T-cell (primary cell): Measurements from ENCODE around the gene SELENOP. TPM values are rescaled to one million over a fixed set of nuclear protein-coding genes. Genes with fewer than 3 reads are reported as not detected.
"Not testable (repeated sequence)": the region's sequence is repeated elsewhere in the genome, so short reads cannot be mapped to it uniquely, and the experiment has no call there.

Experiments
- ATAC-seq, 4 experiments: fragments of 200-7000 bp in 3 of 4; fragments of 150-1000 bp in 1 of 4; cut with Tn5 transposase; replicated peaks in 1 of 4; 1 replicate in 3 of 4; 2 replicates in 1 of 4; pipeline ENCODE4 v1.10.0; 2021; ENCODE audit warnings: moderate library complexity in 3 of 4, mild to moderate bottlenecking in 2 of 4, moderate number of reproducible peaks in 1 of 4
- CTCF ChIA-PET, 2 donors: fragments of 300-600 bp; sonication (Branson Sonifier 250); formaldehyde crosslinking; loops; one replicate each; lab custom pipeline; 2022; ENCODE audit warnings: antibody characterized with exemption in 2 of 2; lab: Charles Lee
- POLR2A ChIA-PET, 2 donors: fragments of 300-600 bp; sonication (Branson Sonifier 250); formaldehyde crosslinking; loops; one replicate each; lab custom pipeline; 2022; ENCODE audit warnings: antibody characterized with exemption in 2 of 2; lab: Charles Lee
- DNase-seq, 35 experiments: peaks; one replicate each; pipeline versions ENCODE4 v3.0.0 to v3.0.0-alpha.2; 2013 to 2023
- H3K27ac ChIP-seq: one replicate; pipeline ENCODE4 v1.5.1; 2013; ENCODE audit warnings: low read length
- H3K27me3 ChIP-seq, 2 experiments: replicated peaks in 1 of 2; 1 replicate in 1 of 2; 2 replicates in 1 of 2; pipeline versions ENCODE4 v1.6.1 to v1.7.0; 2013; ENCODE audit warnings: low read length in 1 of 2, mixed read lengths in 1 of 2; ENCODE audit not compliant: control insufficient read depth in 2 of 2, insufficient read depth in 2 of 2; ENCODE audit errors: extremely low read depth in 1 of 2
- H3K36me3 ChIP-seq, 2 donors: 1 replicate in 1 of 2; 2 replicates in 1 of 2; pipeline versions ENCODE4 v1.6.1 to v1.7.0; 2013; ENCODE audit warnings: low read length in 1 of 2; ENCODE audit not compliant: control insufficient read depth in 2 of 2, insufficient read depth in 1 of 2; ENCODE audit errors: extremely low read depth in 1 of 2
- H3K4me1 ChIP-seq, 2 experiments: 1 replicate in 1 of 2; 2 replicates in 1 of 2; pipeline versions ENCODE4 v1.6.1 to v1.7.0; 2013; ENCODE audit warnings: low read length in 2 of 2, mixed read lengths in 1 of 2; ENCODE audit not compliant: insufficient read depth in 2 of 2, control insufficient read depth in 1 of 2; ENCODE audit errors: extremely low read depth in 1 of 2
- H3K4me3 ChIP-seq, 2 donors: 1 replicate in 1 of 2; 2 replicates in 1 of 2; pipeline versions ENCODE4 v1.5.1 to v1.7.0; 2013; ENCODE audit warnings: mild to moderate bottlenecking in 2 of 2, low read length in 1 of 2, moderate library complexity in 1 of 2; ENCODE audit not compliant: control insufficient read depth in 1 of 2; ENCODE audit errors: extremely low read depth in 1 of 2
- H3K9me3 ChIP-seq: 2 replicates; pipeline ENCODE4 v1.7.0; 2013
- H3K27ac Mint-ChIP-seq, 2 donors: one replicate each; pipeline ENCODE4 v1.8.0; 2020 to 2021; ENCODE audit warnings: mild to moderate bottlenecking in 2 of 2, mixed read lengths in 2 of 2
- H3K27me3 Mint-ChIP-seq, 2 donors: one replicate each; pipeline ENCODE4 v1.8.0; 2021 to 2022; ENCODE audit warnings: mixed read lengths in 2 of 2
- H3K36me3 Mint-ChIP-seq: one replicate; pipeline ENCODE4 v1.8.0; 2021; ENCODE audit warnings: mixed read lengths
- H3K4me1 Mint-ChIP-seq, 3 donors: one replicate each; pipeline ENCODE4 v1.8.0; 2020 to 2022; ENCODE audit warnings: mixed read lengths in 3 of 3, mild to moderate bottlenecking in 1 of 3
- H3K4me3 Mint-ChIP-seq, 3 donors: one replicate each; pipeline ENCODE4 v1.8.0; 2020 to 2022; ENCODE audit warnings: mild to moderate bottlenecking in 3 of 3, mixed read lengths in 3 of 3, moderate library complexity in 3 of 3
- H3K9me3 Mint-ChIP-seq, 3 donors: one replicate each; pipeline ENCODE4 v1.8.0; 2020 to 2022; ENCODE audit warnings: mixed read lengths in 3 of 3
- WGBS: methylation state at CpG from one replicate; pipeline ENCODE4 v1.1.5; 2013; ENCODE audit warnings: missing lambda C conversion rate; ENCODE audit not compliant: insufficient coverage; 5-methylcytosine and 5-hydroxymethylcytosine counted together
- total RNA-seq, 35 experiments: library from RNA in 6 of 35; stranded (reverse) in 6 of 35; fragments of 120-200 nt in 1 of 35; gene quantifications; one replicate each; pipeline versions ENCODE4 v1.2.1 to v1.2.4 and lab custom pipeline; 2013 to 2026

Gene SELENOP
- total RNA-seq, 5 donors from 2014 or later (not counting 1 experiment from before 2014, with no cell fraction given), result 0.68 to 3.1 (median 2.6) TPM

- H3K27me3 ChIP-seq, result no peaks in the 10 kb centered on the region
- H3K4me1 Mint-ChIP-seq, result no peaks in the 10 kb centered on the region
- no peak overlapping the region for H3K4me3 ChIP-seq
- 80% methylated on average over 1 of the region's 2 CpGs for whole genome bisulfite sequencing
- H3K9me3 ChIP-seq, result no peaks in the 10 kb centered on the region
- no peak overlapping the region for H3K4me3 Mint-ChIP-seq
- peaks cover 0 to 5% of the 10 kb centered on the region in 2 donors for H3K27me3 Mint-ChIP-seq
- no peaks in the 10 kb centered on the region for H3K36me3 ChIP-seq
- no peaks in the 10 kb centered on the region for H3K36me3 Mint-ChIP-seq
- no peak overlapping the region for H3K27ac Mint-ChIP-seq
- H3K4me1 ChIP-seq, result no peaks in the 10 kb centered on the region
- no peak for ATAC-seq
- CTCF ChIA-PET, result no interaction called here
- no peak overlapping the region for H3K27ac ChIP-seq
- H3K9me3 Mint-ChIP-seq, result no peaks in the 10 kb centered on the region
- POLR2A ChIA-PET, result interaction anchor here in 1 of 2 donors (0.6 kb wide), 1 partner anchor 72 kb away, joined by 7 read pairs; no protein-coding TSS in a partner anchor
- DNase-seq, result no peak
Measured at GRCh38 chr5:42819745-42820144, 8.1 kb upstream of the SELENOP start.

DNA sequence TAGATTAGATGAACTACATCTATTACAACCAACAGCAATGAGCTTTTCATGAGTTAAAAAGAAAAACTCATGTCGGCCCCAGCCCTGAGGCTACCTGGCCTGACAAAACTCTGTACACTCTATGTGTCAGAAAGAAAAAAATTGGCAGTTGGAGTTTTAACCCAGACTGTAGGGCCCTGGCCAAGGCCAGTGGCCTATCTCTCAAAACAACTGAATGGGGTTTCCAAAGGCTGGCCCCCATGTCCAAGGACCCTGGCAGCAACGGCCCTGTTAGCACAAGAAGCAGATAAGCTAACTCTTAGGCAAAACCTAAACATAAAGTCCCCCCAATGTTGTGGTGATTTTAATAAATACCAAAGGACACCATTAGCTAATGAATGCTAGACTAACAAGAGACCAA lies 4.9 kb upstream of the SELENOP start:
- H3K4me1 ChIP-seq, DNase-seq, H3K27ac ChIP-seq, H3K9me3 Mint-ChIP-seq, POLR2A ChIA-PET, H3K27me3 Mint-ChIP-seq, H3K4me3 ChIP-seq, H3K4me1 Mint-ChIP-seq, ATAC-seq, H3K4me3 Mint-ChIP-seq, H3K27me3 ChIP-seq, CTCF ChIA-PET, H3K27ac Mint-ChIP-seq, H3K9me3 ChIP-seq, H3K36me3 Mint-ChIP-seq, H3K36me3 ChIP-seq: not testable (repeated sequence)
- no CpG with 5 or more reads among the region's 2 CpGs for WGBS

- Histone ChIP-seq H3K36me3 (no peaks in the 10 kb centered on the region), H3K27ac (no peak overlapping the region), H3K9me3 (no peaks in the 10 kb centered on the region), H3K4me1 (no peaks in the 10 kb centered on the region), H3K27me3 (no peaks in the 10 kb centered on the region), H3K4me3 (no peak overlapping the region)
- Mint-ChIP-seq H3K4me1 (peaks cover 0 to 5% (median 3%) of the 10 kb centered on the region in 3 donors), H3K9me3 (no peaks in the 10 kb centered on the region), H3K27me3 (no peaks in the 10 kb centered on the region), H3K4me3 (no peak overlapping the region), H3K36me3 (no peaks in the 10 kb centered on the region), H3K27ac (no peak overlapping the region)
- DNase-seq (no peak), ATAC-seq (no peak)
- ChIA-PET POLR2A (no interaction called here), CTCF (no interaction called here)
- WGBS, result 91% methylated on average over 14 of the region's 19 CpGs
Measured at GRCh38 chr5:42813533-42813932, 1.8 kb upstream of the SELENOP start.

GRCh38 chr5:42812620-42813019 lies 928 bp upstream of the SELENOP start:
- Mint-ChIP-seq H3K4me1 (peaks cover 0 to 5% (median 3%) of the 10 kb centered on the region in 3 donors), H3K36me3 (no peaks in the 10 kb centered on the region), H3K4me3 (no peak overlapping the region), H3K27me3 (no peaks in the 10 kb centered on the region), H3K27ac (no peak overlapping the region), H3K9me3 (no peaks in the 10 kb centered on the region)
- Histone ChIP-seq H3K27me3 (no peaks in the 10 kb centered on the region), H3K4me3 (no peak overlapping the region), H3K9me3 (no peaks in the 10 kb centered on the region), H3K36me3 (no peaks in the 10 kb centered on the region), H3K27ac (no peak overlapping the region), H3K4me1 (no peaks in the 10 kb centered on the region)
- CTCF ChIA-PET, result no interaction called here
- WGBS, result no CpG with 5 or more reads among the region's 2 CpGs
- no peak for ATAC-seq
- no peak for DNase-seq
- POLR2A ChIA-PET, result no interaction called here

GRCh38 chr5:42810834-42811590 lies 680 bp downstream of the SELENOP start:
- Mint-ChIP-seq H3K4me1 (peaks cover 0 to 5% (median 3%) of the 10 kb centered on the region in 3 donors), H3K27ac (no peak overlapping the region), H3K36me3 (no peaks in the 10 kb centered on the region), H3K4me3 (no peak overlapping the region), H3K27me3 (no peaks in the 10 kb centered on the region), H3K9me3 (no peaks in the 10 kb centered on the region)
- POLR2A ChIA-PET, result no interaction called here
- Histone ChIP-seq H3K36me3 (no peaks in the 10 kb centered on the region), H3K27ac (no peak overlapping the region), H3K27me3 (no peaks in the 10 kb centered on the region), H3K9me3 (no peaks in the 10 kb centered on the region), H3K4me1 (no peaks in the 10 kb centered on the region), H3K4me3 (no peak overlapping the region)
- DNase-seq (no peak), ATAC-seq (no peak)
- WGBS, result 100% methylated on average over 1 of the region's 3 CpGs
- CTCF ChIA-PET, result no interaction called here

DNA sequence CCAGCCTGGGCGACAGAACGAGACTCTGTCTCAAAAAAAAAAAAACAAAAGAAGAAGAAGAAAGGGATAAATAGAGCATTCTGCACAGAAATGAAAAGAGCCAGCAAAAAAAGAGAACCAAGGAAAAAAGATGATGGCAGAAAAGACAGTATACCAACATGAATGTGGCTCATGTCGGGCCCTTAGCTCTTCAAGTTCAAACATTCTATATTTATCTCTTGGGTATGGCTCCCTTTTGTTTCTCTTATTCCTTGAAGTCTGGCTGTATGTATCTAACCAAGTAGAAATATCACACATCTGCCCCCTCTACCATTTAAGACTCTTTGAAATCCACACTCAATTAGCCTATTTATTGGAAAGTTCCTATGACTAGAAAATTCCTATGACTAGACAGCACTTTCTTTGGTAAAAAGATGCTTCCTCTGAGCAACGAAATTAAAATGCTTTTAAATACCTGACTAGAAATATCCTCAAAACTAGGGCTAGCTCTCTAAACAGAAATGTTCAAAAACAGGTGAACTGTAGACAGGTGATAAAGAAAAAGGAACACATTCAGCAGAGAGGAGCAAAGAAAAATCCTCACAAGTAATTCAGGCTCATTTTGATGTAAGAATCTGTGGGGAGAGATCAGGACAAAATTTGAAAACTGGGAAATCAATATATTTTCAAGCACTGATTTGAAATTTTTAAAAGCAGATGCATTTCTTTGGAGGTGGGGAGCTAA lies 2.6 kb downstream of the SELENOP start:
- POLR2A ChIA-PET, result no interaction called here
- Mint-ChIP-seq H3K4me3 (no peak overlapping the region), H3K27me3 (no peaks in the 10 kb centered on the region), H3K9me3 (no peaks in the 10 kb centered on the region), H3K27ac (no peak overlapping the region), H3K4me1 (peaks cover 0 to 5% (median 3%) of the 10 kb centered on the region in 3 donors), H3K36me3 (peaks cover 4% of the 10 kb centered on the region)
- ATAC-seq, result no peak
- no peak overlapping the region for H3K4me3 ChIP-seq
- no peak for DNase-seq
- no peak overlapping the region for H3K27ac ChIP-seq
- CTCF ChIA-PET, result no interaction called here
- H3K4me1 ChIP-seq, result no peaks in the 10 kb centered on the region
- no peaks in the 10 kb centered on the region for H3K9me3 ChIP-seq
- H3K27me3 ChIP-seq, result no peaks in the 10 kb centered on the region
- no peaks in the 10 kb centered on the region for H3K36me3 ChIP-seq
- no CpG with 5 or more reads among the region's 4 CpGs for WGBS
